GM04503 (cell line): ENCODE results near the gene EIF4E3.

Experiments used
- DNase-seq: peaks from one replicate; pipeline ENCODE4 v3.0.0-alpha.2; 2012; ENCODE audit warnings: low read depth

EIF4E3 gene

DNA sequence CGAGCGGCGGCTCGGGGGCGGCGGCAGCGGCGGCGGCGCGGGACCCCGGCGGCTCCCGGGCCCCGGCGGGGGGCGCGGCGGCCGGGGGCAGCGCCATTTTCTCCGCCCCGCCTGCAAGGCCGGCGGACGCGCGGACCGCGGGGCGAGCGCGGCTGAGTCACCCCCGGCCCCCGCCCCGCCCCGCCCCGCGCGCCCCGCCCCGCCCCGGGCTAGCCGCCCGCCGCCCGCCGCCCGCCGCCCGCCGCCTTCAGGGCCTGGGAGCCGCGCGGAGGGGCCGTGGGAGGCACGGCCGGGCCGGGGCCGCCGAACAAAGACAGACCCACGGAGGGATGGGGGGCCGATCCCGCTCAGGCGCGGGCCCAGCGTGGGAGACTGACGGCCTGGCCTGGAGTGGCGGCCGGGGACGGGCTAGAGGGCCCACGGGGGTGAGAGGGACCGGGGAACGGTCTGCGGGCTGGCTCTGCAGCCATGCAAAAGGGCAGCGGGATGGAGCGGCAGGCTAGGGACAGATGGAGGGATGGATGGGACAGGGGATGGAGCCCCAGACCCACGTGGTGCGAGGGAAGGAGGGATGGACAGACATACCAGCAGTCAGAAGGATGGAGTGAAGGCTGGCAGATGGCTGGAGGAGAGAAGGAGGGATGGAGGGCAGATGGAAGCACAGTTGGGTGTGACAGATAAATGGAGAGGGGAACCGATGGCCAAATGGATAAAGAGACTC lies at the start of gene EIF4E3:
Gene EIF4E3, minus strand, starts transcription at position 132 of the 721 bp plus-strand sequence. Its CDS starts 35 bp downstream, at position 97.
- no peak for DNase-seq

DNA sequence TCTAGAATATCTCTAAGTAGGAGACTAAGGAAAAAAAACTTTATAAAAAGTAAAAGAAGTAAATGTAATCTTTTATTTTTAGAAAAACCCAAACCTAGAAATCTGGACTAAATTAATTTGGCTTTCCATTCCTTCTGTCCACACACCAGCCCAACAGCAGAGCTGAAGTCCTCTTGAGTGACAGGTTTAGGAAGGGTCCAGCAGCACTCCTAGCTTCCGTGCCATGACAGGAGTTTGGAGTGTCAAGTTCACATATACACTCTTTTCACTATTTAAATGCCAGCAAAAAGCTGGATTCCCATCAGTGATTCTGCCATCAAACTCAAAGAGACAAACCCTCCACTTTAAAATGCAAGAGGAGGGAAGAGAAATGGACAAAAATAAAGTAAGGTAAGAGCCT lies 46.7 kb upstream of the EIF4E3 start:
- DNase-seq = no peak

DNA sequence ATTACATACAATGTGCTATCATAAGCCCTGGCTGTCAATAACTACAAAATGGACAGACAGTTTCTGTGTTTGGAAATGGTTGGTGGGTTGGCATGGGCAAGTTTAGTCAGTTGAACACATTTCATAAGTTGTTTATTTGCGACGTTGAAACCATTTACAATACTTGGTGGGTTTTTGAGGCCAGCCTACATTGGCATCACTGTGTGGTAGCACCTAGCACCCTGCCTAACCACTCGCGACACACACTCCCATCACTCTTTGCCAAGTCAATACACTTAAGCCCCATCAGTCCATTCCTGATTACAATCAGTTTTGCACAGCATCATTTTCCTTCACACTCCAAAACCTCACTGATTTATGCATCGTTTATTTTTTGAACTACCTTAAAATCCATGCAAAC lies 45.9 kb upstream of the EIF4E3 start:
- no peak for DNase-seq

DNA sequence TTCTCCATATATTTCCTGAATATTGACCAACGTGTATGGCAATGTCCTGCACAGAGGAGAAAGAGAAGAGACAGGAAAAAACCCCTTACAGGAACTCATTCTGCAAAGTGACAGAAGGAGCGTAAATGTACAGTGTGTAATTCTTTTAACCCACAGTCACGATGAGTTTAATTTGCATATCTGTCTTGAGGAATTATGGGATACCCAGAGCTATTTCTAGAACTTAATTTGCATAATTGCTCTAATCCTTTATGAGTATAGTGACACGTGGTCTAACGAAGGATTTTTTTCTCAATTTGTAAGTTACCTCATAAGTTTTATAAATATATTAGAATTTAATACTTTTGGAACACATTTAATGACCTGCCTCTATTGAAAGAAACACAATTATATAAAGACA lies 38.2 kb upstream of the EIF4E3 start:
- no peak for DNase-seq

DNA sequence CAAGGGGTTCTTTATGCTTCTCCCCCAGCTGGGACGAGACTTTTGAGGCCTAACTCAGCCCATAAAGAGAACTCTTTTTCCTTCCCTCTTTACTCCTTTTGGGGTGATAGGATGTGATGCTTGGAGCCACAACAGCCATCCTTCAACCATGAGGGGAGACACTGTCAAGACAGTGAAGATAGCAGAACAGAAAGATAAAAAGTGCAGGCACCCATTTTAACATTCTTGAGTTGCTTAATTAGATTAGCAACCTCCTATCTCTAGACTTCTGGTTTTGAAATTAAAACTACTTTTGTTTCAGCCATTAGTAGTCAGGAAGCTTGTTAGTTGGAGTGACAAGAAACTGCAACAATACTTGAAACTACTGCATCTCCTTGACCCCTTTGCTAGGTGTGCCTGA lies 34.9 kb upstream of the EIF4E3 start:
- no peak for DNase-seq

DNA sequence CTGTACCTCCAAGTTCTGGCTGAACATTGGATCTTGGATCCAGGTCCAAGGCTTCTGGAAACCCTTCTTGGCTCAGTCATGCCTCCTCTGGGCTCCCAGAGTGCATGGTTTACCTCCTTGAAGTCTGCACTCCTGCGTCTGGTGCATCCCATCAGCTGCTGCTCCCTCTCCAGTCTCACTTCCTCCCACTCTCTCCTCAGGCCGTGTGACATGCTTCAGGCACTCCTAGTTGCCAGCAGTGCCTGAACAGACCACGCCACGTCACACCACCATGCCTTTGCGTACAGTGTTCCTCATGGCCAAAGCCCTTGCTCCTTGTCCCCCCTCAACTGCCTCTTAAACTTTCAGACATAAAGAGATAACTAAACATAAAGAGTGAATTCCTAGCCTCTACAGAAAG lies 34.2 kb upstream of the EIF4E3 start:
- no peak for DNase-seq

DNA sequence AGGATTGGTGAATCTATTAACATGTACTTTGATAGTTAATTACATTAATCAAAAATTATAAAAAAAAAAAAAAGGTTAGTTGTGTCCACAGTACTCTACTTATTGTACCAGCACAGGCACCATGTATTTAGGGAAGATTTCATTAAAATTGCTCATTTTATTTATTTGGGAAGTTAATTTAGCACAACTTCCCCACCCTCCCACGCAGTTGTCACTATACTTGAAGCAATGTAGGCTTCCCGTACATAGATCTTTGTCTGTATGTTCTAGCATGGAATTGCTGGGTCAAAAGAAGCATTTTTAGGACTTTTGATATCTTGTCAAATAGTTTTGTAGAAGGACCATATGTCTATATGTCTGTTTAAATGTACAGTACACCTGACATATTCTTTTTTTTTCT lies 32.9 kb upstream of the EIF4E3 start:
- DNase-seq = no peak

DNA sequence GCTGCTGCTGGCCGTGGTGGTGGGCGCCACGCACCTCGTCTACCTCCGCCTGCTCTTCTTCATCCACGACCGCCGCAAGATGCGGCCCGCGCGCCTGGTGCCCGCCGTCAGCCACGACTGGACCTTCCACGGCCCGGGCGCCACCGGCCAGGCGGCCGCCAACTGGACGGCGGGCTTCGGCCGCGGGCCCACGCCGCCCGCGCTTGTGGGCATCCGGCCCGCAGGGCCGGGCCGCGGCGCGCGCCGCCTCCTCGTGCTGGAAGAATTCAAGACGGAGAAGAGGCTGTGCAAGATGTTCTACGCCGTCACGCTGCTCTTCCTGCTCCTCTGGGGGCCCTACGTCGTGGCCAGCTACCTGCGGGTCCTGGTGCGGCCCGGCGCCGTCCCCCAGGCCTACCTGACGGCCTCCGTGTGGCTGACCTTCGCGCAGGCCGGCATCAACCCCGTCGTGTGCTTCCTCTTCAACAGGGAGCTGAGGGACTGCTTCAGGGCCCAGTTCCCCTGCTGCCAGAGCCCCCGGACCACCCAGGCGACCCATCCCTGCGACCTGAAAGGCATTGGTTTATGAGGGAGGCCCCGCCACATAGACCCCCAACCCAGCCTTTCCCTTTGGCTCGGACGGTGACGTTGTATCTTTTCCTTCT lies 29.5 kb upstream of the EIF4E3 start:
- DNase-seq = no peak

DNA sequence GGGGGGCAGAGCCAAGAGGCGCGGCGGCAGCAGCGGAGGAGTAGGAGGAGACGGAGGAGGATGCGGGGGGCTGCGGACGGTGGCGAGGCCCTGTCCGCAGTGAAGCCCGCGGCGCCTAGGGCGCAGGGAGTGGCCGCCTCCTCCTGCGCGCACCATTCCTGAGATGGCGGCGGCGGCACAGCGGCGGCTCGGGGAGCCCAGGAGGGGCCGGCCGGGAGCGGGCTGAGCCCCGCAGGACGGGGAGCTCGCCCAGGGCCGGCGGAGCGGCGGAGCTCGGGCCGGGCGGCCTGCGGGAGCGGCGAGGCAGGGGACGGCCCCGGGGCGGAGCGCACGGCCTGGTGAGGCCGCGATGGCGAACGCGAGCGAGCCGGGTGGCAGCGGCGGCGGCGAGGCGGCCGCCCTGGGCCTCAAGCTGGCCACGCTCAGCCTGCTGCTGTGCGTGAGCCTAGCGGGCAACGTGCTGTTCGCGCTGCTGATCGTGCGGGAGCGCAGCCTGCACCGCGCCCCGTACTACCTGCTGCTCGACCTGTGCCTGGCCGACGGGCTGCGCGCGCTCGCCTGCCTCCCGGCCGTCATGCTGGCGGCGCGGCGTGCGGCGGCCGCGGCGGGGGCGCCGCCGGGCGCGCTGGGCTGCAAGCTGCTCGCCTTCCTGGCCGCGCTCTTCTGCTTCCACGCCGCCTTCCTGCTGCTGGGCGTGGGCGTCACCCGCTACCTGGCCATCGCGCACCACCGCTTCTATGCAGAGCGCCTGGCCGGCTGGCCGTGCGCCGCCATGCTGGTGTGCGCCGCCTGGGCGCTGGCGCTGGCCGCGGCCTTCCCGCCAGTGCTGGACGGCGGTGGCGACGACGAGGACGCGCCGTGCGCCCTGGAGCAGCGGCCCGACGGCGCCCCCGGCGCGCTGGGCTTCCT lies 28.8 kb upstream of the EIF4E3 start, which contains the start of gene GPR27:
Gene GPR27, plus strand, starts transcription at position 155 of the 909 bp plus-strand sequence. Its CDS starts 195 bp downstream, at position 350.
- DNase-seq = no peak

DNA sequence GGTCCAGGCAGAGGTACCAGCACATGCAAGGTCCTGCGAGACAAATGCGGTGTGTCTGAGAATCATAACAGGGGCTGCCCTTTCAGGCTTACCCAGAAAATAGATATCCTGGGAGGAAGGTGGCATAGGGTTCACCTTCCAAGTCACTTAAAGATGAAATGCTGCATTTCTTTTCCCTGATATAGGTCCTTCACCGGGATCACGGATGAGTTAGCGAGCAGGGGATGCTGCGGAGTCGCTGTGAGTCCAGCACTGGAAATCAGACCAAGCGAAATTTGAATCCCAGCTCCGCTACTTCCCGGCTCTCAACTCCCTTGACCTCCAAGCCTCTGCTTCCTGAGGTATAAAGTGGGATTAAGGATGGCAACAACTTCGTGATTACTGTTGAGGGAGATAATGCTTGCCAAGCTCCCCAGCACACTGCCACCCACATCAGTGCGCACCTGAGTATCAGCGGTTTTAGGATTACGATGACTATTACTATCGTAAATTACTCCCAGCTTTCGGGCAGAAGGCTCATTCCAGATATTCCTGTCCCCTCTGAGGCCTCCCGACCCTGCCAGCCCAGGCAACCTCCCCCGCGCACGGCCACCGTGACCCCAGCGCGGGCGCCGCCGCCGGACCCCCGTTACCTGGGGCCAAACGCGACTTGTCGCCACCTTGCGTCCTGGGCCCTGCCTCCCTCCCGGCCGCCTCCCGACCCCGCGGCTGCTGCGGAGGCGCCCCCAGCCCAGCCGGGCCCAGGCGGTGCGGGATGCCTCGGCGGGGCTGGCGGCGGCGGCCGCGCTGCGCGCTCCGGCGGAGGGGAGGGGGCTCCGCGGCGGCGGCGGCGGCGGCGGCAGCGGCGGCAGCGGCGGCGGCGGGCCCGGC lies 27.9 kb upstream of the EIF4E3 start:
- DNase-seq = no peak

DNA sequence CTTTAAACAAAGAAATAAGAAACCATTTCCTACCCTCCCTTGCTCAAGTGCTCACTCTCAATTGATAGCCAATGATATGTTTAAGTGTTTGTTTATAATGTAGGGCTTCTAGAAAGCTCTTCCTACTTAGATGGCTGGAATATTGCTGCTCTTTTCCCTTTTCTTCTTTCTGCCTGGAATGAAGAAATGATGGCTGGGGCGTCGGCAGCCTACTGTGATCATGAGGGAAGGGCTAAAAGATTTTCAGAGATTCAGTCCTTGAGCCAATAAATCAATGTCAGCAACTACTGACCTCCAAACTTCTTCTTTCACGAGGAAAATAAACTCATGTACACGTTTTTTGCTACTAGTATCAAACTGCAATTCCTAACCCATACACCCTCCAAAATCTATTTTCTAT lies 26.4 kb upstream of the EIF4E3 start:
- DNase-seq = no peak

DNA sequence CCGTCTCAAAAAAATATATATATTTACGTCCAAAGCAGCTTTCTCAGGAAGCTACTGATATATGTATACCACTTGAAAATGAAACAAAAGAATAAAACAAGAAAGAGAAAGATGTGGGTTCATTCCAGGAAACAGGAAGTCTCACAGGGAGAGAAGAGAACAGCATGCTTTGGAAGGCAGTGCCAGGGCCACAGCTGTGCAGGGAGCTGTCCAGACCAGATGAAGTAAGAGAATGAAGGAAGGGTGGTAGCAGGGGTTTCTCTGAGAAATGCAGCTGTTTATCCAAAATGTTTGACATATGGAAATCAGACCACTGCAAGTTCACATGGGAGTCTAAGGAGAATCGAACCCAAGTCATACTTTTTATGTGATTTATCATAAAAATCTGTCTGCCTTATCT lies 19.5 kb upstream of the EIF4E3 start:
- no peak for DNase-seq

DNA sequence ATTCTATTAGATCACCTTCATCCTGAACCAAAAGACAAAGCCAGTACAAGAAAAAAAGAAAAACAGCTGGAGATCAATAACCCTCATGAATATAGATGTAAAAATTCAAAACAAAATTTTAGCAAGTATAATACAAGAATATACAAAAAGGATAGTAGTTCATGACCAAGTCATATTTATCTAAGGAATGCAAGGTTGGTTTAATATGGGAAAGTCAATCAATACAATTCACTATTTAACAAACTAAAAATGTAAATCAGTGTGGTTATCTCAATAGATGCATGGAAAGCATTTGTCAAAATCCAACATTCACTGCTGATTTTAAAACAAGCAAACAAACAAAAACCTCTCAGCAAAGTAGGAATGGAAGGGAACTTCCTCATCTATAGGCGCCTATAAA lies 17.4 kb upstream of the EIF4E3 start:
- DNase-seq = no peak

DNA sequence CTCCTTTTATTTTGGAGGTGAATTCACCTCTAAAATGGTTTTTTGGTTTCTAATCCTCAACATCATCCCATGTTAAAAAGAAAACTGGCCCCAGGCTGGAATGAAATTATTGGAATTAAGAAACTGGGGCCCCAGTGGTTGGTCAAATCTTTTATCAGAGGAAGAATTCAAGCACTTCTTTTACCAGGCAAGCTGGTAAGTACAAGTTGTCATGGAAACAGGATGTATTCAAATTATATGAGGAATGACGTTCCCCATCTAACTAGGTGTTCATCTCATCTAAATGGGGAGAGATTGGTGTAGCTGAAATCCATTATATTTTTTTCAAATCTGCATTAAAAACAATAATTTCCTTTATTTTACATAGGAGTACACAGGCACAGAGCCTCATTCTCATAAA lies 9.7 kb upstream of the EIF4E3 start:
- no peak for DNase-seq

DNA sequence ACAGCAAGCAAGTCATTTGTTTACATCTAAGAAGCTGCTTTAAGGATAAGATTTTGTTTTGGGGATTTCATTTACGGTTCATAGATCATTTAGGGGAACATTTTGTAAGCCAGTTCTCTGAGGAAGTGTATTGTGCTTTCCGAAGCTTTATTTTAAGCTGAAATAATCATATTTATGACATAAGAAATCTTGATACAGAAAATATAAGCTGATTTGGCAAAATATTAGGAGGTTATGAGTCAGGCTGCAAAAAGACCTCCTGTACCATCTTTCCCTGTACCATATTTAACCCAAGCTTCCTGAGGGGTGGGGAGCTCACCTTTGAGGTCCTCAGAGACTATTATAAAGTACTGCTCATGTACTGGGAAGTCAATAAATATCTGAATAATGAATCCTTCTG lies 8.1 kb upstream of the EIF4E3 start:
- DNase-seq = no peak

DNA sequence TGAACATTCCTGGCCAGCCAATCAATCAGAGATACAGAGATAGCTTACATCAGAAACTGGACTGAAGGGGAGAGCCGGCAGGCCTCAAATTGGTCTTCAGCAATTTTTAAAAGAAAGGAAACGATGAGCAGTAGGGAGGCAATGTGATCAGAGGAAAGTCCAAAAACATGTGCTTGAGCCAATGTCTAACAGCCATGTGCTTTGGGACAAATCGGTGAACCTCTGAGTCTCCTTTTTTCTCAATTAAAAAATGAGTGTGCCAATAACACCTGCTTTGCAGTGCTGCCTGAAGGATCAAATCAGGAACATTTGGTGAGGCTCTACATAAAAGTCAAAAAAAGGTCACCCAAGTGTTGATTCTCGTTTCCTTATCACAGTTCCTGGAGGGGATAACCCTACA lies 7.4 kb upstream of the EIF4E3 start:
- no peak for DNase-seq

DNA sequence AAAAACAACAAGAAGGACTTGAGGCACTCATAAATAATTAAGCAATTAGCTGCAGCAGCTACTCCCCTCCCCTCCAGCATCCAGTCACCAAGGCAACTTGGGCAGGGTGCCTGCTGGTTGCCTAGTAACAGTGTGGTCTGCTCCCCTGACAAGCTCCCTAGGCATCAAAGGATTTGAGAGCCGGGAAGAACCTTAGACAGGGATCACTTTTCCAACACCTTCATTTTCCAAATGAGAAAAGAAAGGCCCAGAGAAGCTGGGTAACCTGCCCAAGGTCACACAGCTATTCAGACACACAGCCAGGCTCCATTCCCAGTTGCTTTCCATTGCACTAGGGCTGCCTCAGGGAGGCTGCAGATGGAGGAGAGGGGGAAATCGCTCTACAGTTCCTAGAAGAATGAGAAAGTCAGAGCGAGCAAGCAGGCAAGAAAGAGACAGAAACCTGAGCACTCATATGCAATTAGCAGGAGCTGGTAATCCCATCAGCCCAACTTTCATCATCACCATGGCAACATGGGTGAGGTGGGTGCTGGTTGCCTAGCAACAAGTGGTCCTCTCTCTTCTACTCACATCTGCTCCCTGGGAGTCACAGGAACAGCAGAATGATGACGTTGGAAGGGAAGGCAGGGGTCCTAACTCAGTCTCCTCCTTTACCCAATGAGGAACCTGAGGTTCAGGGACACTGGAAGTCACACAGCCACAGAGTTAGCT lies 3.6 kb upstream of the EIF4E3 start:
- no peak for DNase-seq

DNA sequence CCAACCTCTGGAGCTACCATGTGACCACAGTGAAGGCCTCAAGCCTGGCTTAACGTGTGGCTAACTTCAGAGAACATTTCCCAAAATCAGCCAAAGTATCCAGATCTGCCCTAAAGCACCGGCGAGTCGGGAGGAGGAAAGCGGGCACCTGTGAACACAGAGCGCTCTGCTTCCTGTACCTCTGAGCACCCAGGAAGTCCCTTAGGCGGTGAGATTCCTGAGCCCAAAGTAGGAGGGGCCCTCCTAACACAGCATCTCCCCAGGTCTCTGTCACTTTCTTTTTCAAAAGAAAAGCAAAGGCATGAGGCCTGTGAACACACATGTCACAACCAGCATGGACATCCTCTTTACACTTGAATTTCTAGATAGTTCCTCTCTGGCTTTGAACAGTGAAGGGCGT lies 944 bp upstream of the EIF4E3 start:
- no peak for DNase-seq

DNA sequence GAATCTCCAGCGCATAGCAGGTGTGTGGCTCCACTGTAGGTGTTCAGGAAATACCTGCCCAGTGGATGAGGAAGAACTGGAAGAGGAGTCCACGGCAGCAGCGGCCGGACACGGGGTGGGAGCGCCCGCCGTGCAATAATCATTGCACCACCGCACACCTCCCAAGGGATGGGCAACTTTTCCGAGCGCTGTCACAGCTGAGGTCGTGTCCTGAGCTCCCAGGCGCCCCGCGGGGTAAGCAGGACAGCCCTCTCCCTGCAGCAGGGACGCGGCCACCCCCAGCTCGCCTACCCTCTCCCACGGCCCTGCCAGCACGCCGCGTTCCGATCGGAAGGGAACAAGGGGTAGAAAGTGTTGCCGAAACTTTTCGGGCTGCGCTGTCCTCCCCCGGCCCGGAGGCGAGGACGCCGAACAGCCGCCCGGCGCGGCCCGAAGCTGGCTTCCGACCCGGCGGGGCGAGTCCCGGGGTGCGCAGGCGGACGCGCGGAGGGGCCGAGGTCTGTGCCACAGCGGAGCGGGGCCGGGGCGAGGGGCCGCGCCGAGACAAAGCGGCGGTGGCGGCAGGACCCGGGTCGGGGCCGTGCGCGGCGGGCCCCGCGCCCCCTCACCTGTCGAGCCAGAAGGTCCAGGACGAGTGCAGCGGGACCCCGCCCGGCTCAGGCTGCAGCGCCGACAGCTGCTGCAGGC lies 475 bp downstream of the EIF4E3 start:
- no peak for DNase-seq

DNA sequence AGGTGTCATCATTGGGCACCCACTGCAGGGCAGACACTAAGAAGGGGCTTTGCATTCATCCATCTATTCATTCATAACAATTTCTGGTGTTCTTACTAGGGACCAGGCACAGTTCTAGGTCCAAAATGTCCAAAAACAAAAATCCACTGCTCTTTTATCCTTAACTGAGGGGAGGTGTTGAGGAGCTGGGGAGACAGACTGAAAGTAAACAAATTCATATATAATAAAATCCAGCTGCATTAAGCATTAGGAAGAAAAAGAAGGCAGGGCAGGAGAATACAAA lies 1.1 kb downstream of the EIF4E3 start:
- DNase-seq = no peak
